A549 (cell line): Measurements from ENCODE around the gene ADCY6. TPM values are rescaled to one million over a fixed set of nuclear protein-coding genes. Genes with fewer than 3 reads are reported as not detected.

Source experiments
- ATAC-seq, 2 experiments: fragments of 200-7000 bp in 1 of 2; fragments of >200 bp in 1 of 2; cut with Nextera tagmentation in 1 of 2; cut with Tn5 transposase in 1 of 2; 3 replicates each; pipeline versions ENCODE4 v1.8.0 to v1.9.1; 2018 to 2020; ENCODE audit warnings: mild to moderate bottlenecking in 1 of 2, moderate library complexity in 1 of 2
- CTCF ChIA-PET: fragments of 300-600 bp; sonication (Branson Sonifier 250); formaldehyde crosslinking; extraction: SDS; loops from one replicate; lab custom pipeline; 2021; ENCODE audit warnings: antibody characterized with exemption, inconsistent platforms; lab: Yijun Ruan, JAX
- POLR2A ChIA-PET: fragments of 350-600 bp; formaldehyde crosslinking; extraction: SDS; loops from one replicate; lab custom pipeline; 2021; ENCODE audit warnings: antibody characterized with exemption, inconsistent platforms; lab: Yijun Ruan, JAX
- DNase-seq, 2 experiments: peaks; one replicate each; pipeline versions ENCODE4 v3.0.0 to v3.0.0-alpha.2; 2011 to 2016; ENCODE audit warnings: low read depth in 1 of 2, low spot score in 1 of 2
- FAIRE-seq: peaks from 2 replicates; lab custom pipeline; 2011; peaks lifted over from hg19 to GRCh38; lab: Jason Lieb, UNC
- H3K27ac ChIP-seq, 2 experiments: fragments of >200 bp; sonication (Bioruptor Twin); formaldehyde crosslinking; 3 replicates each; pipeline ENCODE4 v1.5.1; 2016 to 2017
- H3K4me1 ChIP-seq: fragments of >200 bp; sonication (Bioruptor Twin); formaldehyde crosslinking; 3 replicates; pipeline ENCODE4 v1.6.1; 2016
- H3K4me2 ChIP-seq: fragments of >200 bp; sonication (Bioruptor Twin); formaldehyde crosslinking; 3 replicates; pipeline ENCODE4 v1.6.1; 2016
- H3K4me3 ChIP-seq: fragments of >200 bp; sonication (Bioruptor Twin); formaldehyde crosslinking; 3 replicates; pipeline ENCODE4 v1.5.1; 2016
- H3K9me3 ChIP-seq: fragments of >200 bp; sonication (Bioruptor Twin); formaldehyde crosslinking; 3 replicates; pipeline ENCODE4 v1.6.1; 2016
- CTCF ChIP-seq: fragments of >200 bp; sonication (Bioruptor Twin); formaldehyde crosslinking; IDR thresholded peaks from 3 replicates; pipeline ENCODE4 v1.5.1; 2016
- E2F6 ChIP-seq: IDR thresholded peaks from 2 replicates; pipeline ENCODE4 v1.6.1; 2012; ENCODE audit warnings: low read depth, borderline replicate concordance
- ELK1 ChIP-seq: fragments of 150-350 bp; IDR thresholded peaks from 2 replicates; pipeline ENCODE4 v1.6.1; 2014; ENCODE audit warnings: low read depth, mild to moderate bottlenecking, low read length
- EP300 ChIP-seq, 2 experiments: fragments of >200 bp; sonication (Bioruptor Twin); formaldehyde crosslinking; IDR thresholded peaks; 2 replicates in 1 of 2; 3 replicates in 1 of 2; pipeline ENCODE4 v1.6.1; 2016 to 2017
- ESRRA ChIP-seq: fragments of 150-350 bp; IDR thresholded peaks from 2 replicates; pipeline ENCODE4 v1.6.1; 2014; ENCODE audit warnings: mild to moderate bottlenecking, low read length, borderline replicate concordance
- FOSL2 ChIP-seq, 2 experiments: fragments of 450-650 bp in 1 of 2; fragments of >200 bp in 1 of 2; sonication (Bioruptor Twin) in 1 of 2; formaldehyde crosslinking; IDR thresholded peaks; 2 replicates each; pipeline versions ENCODE4 v1.5.0 to v1.6.1; 2016 to 2020; ENCODE audit warnings: mild to moderate bottlenecking in 1 of 2, moderate library complexity in 1 of 2
- HDAC2 ChIP-seq: fragments of 200-600 bp; sonication (generic); IDR thresholded peaks from 2 replicates; pipeline ENCODE4 v1.6.1; 2016
- HES2 ChIP-seq: fragments of >200 bp; sonication (Bioruptor Twin); formaldehyde crosslinking; IDR thresholded peaks from 2 replicates; pipeline ENCODE4 v1.6.1; 2016
- HOXB13 ChIP-seq: fragments of 250-450 bp; sonication (Bioruptor Pico); IDR thresholded peaks from 2 replicates; pipeline ENCODE4 v1.5.0; 2020; ENCODE audit warnings: low read depth, mild to moderate bottlenecking, moderate library complexity
- KDM5A ChIP-seq: fragments of 200-600 bp; sonication (generic); IDR thresholded peaks from 2 replicates; pipeline ENCODE4 v1.6.1; 2016; ENCODE audit warnings: antibody characterized with exemption, mild to moderate bottlenecking
- MYC ChIP-seq: IDR thresholded peaks from 2 replicates; pipeline ENCODE4 v1.6.1; 2012; ENCODE audit warnings: mild to moderate bottlenecking, inconsistent platforms, low read length, improper control_type of control experiment, borderline replicate concordance
- NPAS2 ChIP-seq: fragments of 250-450 bp; sonication (Bioruptor Pico); IDR thresholded peaks from 2 replicates; pipeline ENCODE4 v1.8.0; 2022; ENCODE audit warnings: mild to moderate bottlenecking, moderate library complexity, borderline replicate concordance
- PHF8 ChIP-seq: fragments of 200-600 bp; sonication (generic); IDR thresholded peaks from 2 replicates; pipeline ENCODE4 v1.6.1; 2016; ENCODE audit warnings: low read depth, mild to moderate bottlenecking, antibody characterized with exemption, moderate library complexity, borderline replicate concordance
- RCOR1 ChIP-seq: fragments of 150-350 bp; IDR thresholded peaks from 2 replicates; pipeline ENCODE4 v1.6.1; 2014; ENCODE audit warnings: antibody characterized with exemption, low read length, low read depth
- REST ChIP-seq: fragments of 200-600 bp; sonication (generic); IDR thresholded peaks from 2 replicates; pipeline ENCODE4 v1.6.1; 2016; ENCODE audit warnings: antibody characterized with exemption, mild to moderate bottlenecking, moderate library complexity
- SREBF2 ChIP-seq: fragments of 450-650 bp; IDR thresholded peaks from 2 replicates; pipeline ENCODE4 v1.6.1; 2014; ENCODE audit warnings: mild to moderate bottlenecking, moderate library complexity
- ZC3H11A ChIP-seq: fragments of 450-650 bp; IDR thresholded peaks from 2 replicates; pipeline ENCODE4 v1.6.1; 2014; ENCODE audit warnings: antibody characterized with exemption, mild to moderate bottlenecking
- WGBS: methylation state at CpG from one replicate; pipeline ENCODE4 v1.1.6; 2017; ENCODE audit errors: missing lambda C conversion rate; 5-methylcytosine and 5-hydroxymethylcytosine counted together
- polyA plus RNA-seq, 4 experiments: library from polyadenylated mRNA; depleted of rRNA in 3 of 4; stranded (reverse); fragments of >200 nt; fragmentation: RNase III in 1 of 4; extraction: RNeasy Plus Mini Kit Qiagen cat#74134 plus additional on column Dnase treatment in 1 of 4; gene quantifications; 2 replicates in 3 of 4; 3 replicates in 1 of 4; pipeline ENCODE4 v1.2.3, GENCODE V29; 2011 to 2017

ADCY6 gene
- polyA plus RNA-seq, 2 of the 4 experiments (the other 2 are of a cell fraction), result 16.3 to 20.8 TPM

- ATAC-seq, result peak; percentile 42 to 49; a peak in 5 of 6 replicates
- POLR2A ChIA-PET, result interaction anchor here (1.1 to 1.3 kb wide), 2 partner anchors 8 to 79 kb away, joined by 3 to 7 read pairs; no protein-coding TSS in a partner anchor
These were observed 400 bp downstream of the ADCY6 start for GRCh38 chr12:48788524-48788853.

More at GRCh38 chr12:48788524-48788853, 400 bp downstream of the ADCY6 start:
- DNase-seq (no peak), FAIRE-seq (no peak)
- Histone ChIP-seq H3K27ac (peak overlapping the region; percentile 97 to 99), H3K4me3 (peak overlapping the region; percentile 97), H3K4me1 (peaks cover 23% of the 10 kb centered on the region), H3K4me2 (peak overlapping the region; percentile 93), H3K9me3 (no peaks in the 10 kb centered on the region)
- WGBS, result 8% methylated on average over 7 of the region's 25 CpGs
- CTCF ChIA-PET, result interaction anchor here (2.3 to 18.3 kb wide), 2 partner anchors 8 to 24 kb away, joined by 6 to 225 read pairs; partner anchors contain the start of gene CACNB3
- TF ChIP-seq HES2 (no peak), ZC3H11A (no peak), REST (no peak), PHF8 (no peak), CTCF (no peak), E2F6 (no peak), MYC (no peak), HOXB13 (CRISPR knock-in tag) (no peak), NPAS2 (CRISPR knock-in tag) (no peak), EP300 (IDR thresholded peaks at IDR 0.05) (no peak), ELK1 (no peak), KDM5A (no peak), SREBF2 (no peak), FOSL2 (IDR thresholded peaks at IDR 0.05) (no peak), FOSL2 (CRISPR knock-in tag; IDR thresholded peaks at IDR 0.05) (no peak), RCOR1 (no peak), HDAC2 (no peak), ESRRA (no peak)
